ENCODE results near the gene GRAMD1B. TPM values are rescaled to one million over a fixed set of nuclear protein-coding genes. Genes with fewer than 3 reads are reported as not detected.

The GRAMD1B gene
- total RNA-seq, 1 experiment from 2014 or later = 12.7 TPM

DNA sequence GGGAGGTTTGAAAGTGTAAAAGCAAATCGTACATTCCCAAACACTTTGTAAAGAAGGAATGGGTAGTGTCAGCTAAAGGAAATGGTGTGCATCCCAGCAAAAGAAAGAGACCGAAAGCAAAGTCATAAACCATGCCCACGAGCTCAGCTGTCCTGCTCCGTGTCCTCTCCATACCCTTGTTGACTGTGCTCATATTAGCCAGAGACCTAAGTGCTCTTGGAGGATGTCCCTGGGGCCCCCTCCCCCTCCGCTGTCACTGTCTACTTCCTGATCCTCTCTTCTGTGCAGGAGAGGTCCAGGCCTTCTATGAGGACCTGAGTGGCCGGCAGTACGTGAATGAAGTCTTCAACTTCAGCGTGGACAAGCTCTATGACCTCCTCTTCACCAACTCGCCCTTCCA, 178.3 kb downstream of the GRAMD1B start:
- Histone ChIP-seq H4K20me1 (ENCODE audit: insufficient read depth) (no peaks in the 10 kb centered on the region), H3K27me3 (ENCODE audit: insufficient read depth, low read length) (no peaks in the 10 kb centered on the region), H3K9ac (ENCODE audit: low read length) (no peak overlapping the region), H3K79me2 (ENCODE audit: insufficient read depth, low read length) (no peaks in the 10 kb centered on the region), H3K36me3 (ENCODE audit: control insufficient read depth in 1 of 2, insufficient read depth in 2 of 2, low read length in 2 of 2) (no peaks in the 10 kb centered on the region), H3K27ac (ENCODE audit: low read depth, low read length) (no peak overlapping the region), H3K9me3 (ENCODE audit: control insufficient read depth in 1 of 2, insufficient read depth in 1 of 2, low read depth in 1 of 2, low read length in 2 of 2) (no peaks in the 10 kb centered on the region), H2AFZ (ENCODE audit: low read depth, low read length, poor library complexity, severe bottlenecking) (no peak overlapping the region), H3K4me3 (replicated peaks in 1 of 2; ENCODE audit: low read depth in 1 of 2, low read length in 2 of 2) (no peak overlapping the region), H3K4me2 (ENCODE audit: low read length) (no peak overlapping the region), H3K4me1 (ENCODE audit: control insufficient read depth in 1 of 2, insufficient read depth in 2 of 2, low read length in 2 of 2) (no peaks in the 10 kb centered on the region), H3K9me2 (ENCODE audit: insufficient read depth) (no peaks in the 10 kb centered on the region)
- intact Hi-C loops (cut with micrococcal nuclease) = no loop called here
- ATAC-seq = no peak
- no peak for DNase-seq (ENCODE audit: low read depth, low spot score)
- ChIA-PET RAD21 (ENCODE audit: low non-redundant PET in 1 of 2, low total read pairs in 2 of 2, uncharacterized antibody in 2 of 2, unreplicated experiment in 2 of 2) (no interaction called here), CTCF (no interaction called here), POLR2A (no interaction called here)
- TF ChIP-seq SIN3A (IDR thresholded peaks at IDR 0.05; ENCODE audit: low read depth) (no peak), ELF1 (IDR thresholded peaks at IDR 0.05; ENCODE audit: borderline replicate concordance, low read depth) (no peak), EGR1 (IDR thresholded peaks at IDR 0.05; ENCODE audit: low read depth) (no peak), FOSL1 (IDR thresholded peaks at IDR 0.05; ENCODE audit: low read depth) (no peak), YY1 (IDR thresholded peaks at IDR 0.05; ENCODE audit: extremely low read depth, insufficient replicate concordance, low read depth, low read length) (no peak), EZH2phosphoT487 (IDR thresholded peaks at IDR 0.05; ENCODE audit: borderline replicate concordance) (no peak), EZH2 (IDR thresholded peaks at IDR 0.05) (no peak), TCF7L2 (IDR thresholded peaks at IDR 0.05; ENCODE audit: borderline replicate concordance, extremely low read depth, insufficient read depth, insufficient read length) (no peak), POLR2AphosphoS5 (IDR thresholded peaks at IDR 0.05; ENCODE audit: low read depth, low read length) (no peak), CBX3 (IDR thresholded peaks at IDR 0.05; ENCODE audit: low read depth) (no peak), SP1 (IDR thresholded peaks at IDR 0.05; ENCODE audit: low read depth) (no peak), SRF (IDR thresholded peaks at IDR 0.05; ENCODE audit: low read depth) (no peak), ZFX (IDR thresholded peaks at IDR 0.05) (no peak), CEBPB (IDR thresholded peaks at IDR 0.05; ENCODE audit: low read depth) (no peak)
- TF ChIP-seq, protein P1, sequence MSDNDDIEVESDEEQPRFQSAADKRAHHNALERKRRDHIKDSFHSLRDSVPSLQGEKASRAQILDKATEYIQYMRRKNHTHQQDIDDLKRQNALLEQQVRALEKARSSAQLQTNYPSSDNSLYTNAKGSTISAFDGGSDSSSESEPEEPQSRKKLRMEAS (IDR thresholded peaks at IDR 0.05) = no peak
- TF ChIP-seq, protein P2, sequence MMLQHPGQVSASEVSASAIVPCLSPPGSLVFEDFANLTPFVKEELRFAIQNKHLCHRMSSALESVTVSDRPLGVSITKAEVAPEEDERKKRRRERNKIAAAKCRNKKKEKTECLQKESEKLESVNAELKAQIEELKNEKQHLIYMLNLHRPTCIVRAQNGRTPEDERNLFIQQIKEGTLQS (IDR thresholded peaks at IDR 0.05) = no peak
- TF ChIP-seq, protein P3, sequence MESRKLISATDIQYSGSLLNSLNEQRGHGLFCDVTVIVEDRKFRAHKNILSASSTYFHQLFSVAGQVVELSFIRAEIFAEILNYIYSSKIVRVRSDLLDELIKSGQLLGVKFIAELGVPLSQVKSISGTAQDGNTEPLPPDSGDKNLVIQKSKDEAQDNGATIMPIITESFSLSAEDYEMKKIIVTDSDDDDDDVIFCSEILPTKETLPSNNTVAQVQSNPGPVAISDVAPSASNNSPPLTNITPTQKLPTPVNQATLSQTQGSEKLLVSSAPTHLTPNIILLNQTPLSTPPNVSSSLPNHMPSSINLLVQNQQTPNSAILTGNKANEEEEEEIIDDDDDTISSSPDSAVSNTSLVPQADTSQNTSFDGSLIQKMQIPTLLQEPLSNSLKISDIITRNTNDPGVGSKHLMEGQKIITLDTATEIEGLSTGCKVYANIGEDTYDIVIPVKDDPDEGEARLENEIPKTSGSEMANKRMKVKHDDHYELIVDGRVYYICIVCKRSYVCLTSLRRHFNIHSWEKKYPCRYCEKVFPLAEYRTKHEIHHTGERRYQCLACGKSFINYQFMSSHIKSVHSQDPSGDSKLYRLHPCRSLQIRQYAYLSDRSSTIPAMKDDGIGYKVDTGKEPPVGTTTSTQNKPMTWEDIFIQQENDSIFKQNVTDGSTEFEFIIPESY (IDR thresholded peaks at IDR 0.05; ENCODE audit: extremely low read depth, insufficient replicate concordance, low read length) = no peak
- TF ChIP-seq, protein P4, sequence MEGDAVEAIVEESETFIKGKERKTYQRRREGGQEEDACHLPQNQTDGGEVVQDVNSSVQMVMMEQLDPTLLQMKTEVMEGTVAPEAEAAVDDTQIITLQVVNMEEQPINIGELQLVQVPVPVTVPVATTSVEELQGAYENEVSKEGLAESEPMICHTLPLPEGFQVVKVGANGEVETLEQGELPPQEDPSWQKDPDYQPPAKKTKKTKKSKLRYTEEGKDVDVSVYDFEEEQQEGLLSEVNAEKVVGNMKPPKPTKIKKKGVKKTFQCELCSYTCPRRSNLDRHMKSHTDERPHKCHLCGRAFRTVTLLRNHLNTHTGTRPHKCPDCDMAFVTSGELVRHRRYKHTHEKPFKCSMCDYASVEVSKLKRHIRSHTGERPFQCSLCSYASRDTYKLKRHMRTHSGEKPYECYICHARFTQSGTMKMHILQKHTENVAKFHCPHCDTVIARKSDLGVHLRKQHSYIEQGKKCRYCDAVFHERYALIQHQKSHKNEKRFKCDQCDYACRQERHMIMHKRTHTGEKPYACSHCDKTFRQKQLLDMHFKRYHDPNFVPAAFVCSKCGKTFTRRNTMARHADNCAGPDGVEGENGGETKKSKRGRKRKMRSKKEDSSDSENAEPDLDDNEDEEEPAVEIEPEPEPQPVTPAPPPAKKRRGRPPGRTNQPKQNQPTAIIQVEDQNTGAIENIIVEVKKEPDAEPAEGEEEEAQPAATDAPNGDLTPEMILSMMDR (IDR thresholded peaks at IDR 0.05 in 2 of 3, conservative IDR thresholded peaks at IDR 0.05 in 1 of 3; ENCODE audit: borderline replicate concordance in 1 of 3, insufficient read depth in 1 of 3, low read depth in 2 of 3, low read length in 2 of 3) = no peak
- TF ChIP-seq, protein P5, sequence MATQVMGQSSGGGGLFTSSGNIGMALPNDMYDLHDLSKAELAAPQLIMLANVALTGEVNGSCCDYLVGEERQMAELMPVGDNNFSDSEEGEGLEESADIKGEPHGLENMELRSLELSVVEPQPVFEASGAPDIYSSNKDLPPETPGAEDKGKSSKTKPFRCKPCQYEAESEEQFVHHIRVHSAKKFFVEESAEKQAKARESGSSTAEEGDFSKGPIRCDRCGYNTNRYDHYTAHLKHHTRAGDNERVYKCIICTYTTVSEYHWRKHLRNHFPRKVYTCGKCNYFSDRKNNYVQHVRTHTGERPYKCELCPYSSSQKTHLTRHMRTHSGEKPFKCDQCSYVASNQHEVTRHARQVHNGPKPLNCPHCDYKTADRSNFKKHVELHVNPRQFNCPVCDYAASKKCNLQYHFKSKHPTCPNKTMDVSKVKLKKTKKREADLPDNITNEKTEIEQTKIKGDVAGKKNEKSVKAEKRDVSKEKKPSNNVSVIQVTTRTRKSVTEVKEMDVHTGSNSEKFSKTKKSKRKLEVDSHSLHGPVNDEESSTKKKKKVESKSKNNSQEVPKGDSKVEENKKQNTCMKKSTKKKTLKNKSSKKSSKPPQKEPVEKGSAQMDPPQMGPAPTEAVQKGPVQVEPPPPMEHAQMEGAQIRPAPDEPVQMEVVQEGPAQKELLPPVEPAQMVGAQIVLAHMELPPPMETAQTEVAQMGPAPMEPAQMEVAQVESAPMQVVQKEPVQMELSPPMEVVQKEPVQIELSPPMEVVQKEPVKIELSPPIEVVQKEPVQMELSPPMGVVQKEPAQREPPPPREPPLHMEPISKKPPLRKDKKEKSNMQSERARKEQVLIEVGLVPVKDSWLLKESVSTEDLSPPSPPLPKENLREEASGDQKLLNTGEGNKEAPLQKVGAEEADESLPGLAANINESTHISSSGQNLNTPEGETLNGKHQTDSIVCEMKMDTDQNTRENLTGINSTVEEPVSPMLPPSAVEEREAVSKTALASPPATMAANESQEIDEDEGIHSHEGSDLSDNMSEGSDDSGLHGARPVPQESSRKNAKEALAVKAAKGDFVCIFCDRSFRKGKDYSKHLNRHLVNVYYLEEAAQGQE (IDR thresholded peaks at IDR 0.05; ENCODE audit: low read depth) = no peak
- no TSS peak for BruUV-seq (replicated peaks)
